H1 (cell line): Measurements from ENCODE around the gene CELSR1. TPM values are rescaled to one million over a fixed set of nuclear protein-coding genes. Genes with fewer than 3 reads are reported as not detected.

Experiments used
- CTCF ChIA-PET: fragments of 300-600 bp; sonication (Branson Sonifier 250); formaldehyde crosslinking; loops from one replicate; lab custom pipeline; 2021; ENCODE audit not compliant: partially characterized antibody; lab: Charles Lee
- POLR2A ChIA-PET: fragments of 300-600 bp; sonication (Branson Sonifier 250); formaldehyde crosslinking; loops from one replicate; lab custom pipeline; 2021; ENCODE audit warnings: inconsistent platforms; ENCODE audit not compliant: partially characterized antibody; lab: Charles Lee
- DNase-seq, 2 experiments: peaks; one replicate each; pipeline versions ENCODE4 v3.0.0 to v3.0.0-alpha.2; 2010 to 2022; ENCODE audit warnings: low spot score in 2 of 2, low read depth in 1 of 2, mixed read lengths in 1 of 2
- FAIRE-seq: peaks from 2 replicates; lab custom pipeline; 2011; peaks lifted over from hg19 to GRCh38; lab: Jason Lieb, UNC
- H2AFZ ChIP-seq: 2 replicates; pipeline ENCODE4 v1.8.1; 2012; ENCODE audit warnings: low read length, inconsistent platforms
- H2AK5ac ChIP-seq: 2 replicates; pipeline ENCODE4 v1.6.1; 2013; ENCODE audit warnings: low read depth, low read length
- H2BK120ac ChIP-seq: replicated peaks from 2 replicates; pipeline ENCODE3; 2013; ENCODE audit warnings: low read depth, low read length, inconsistent platforms
- H2BK12ac ChIP-seq: 2 replicates; pipeline ENCODE4 v1.6.1; 2013; ENCODE audit warnings: low read depth, low read length
- H2BK15ac ChIP-seq: 2 replicates; pipeline ENCODE4 v1.6.1; 2013; ENCODE audit warnings: low read length
- H2BK20ac ChIP-seq: 2 replicates; pipeline ENCODE4 v1.6.1; 2013; ENCODE audit warnings: low read length
- H2BK5ac ChIP-seq: 2 replicates; pipeline ENCODE4 v1.6.1; 2013; ENCODE audit warnings: low read depth, low read length
- H3K14ac ChIP-seq: 2 replicates; pipeline ENCODE4 v1.6.1; 2013; ENCODE audit warnings: inconsistent platforms; ENCODE audit not compliant: insufficient read length
- H3K18ac ChIP-seq: 2 replicates; pipeline ENCODE4 v1.6.1; 2013; ENCODE audit warnings: low read length; ENCODE audit errors: extremely low read depth
- H3K23ac ChIP-seq: 2 replicates; pipeline ENCODE4 v1.6.1; 2013; ENCODE audit warnings: inconsistent platforms; ENCODE audit not compliant: insufficient read length
- H3K23me2 ChIP-seq: 2 replicates; pipeline ENCODE4 v1.6.1; 2013; ENCODE audit warnings: low read depth, low read length
- H3K27ac ChIP-seq: 2 replicates; pipeline ENCODE4 v1.6.1; 2011; ENCODE audit warnings: low read depth, low read length, inconsistent platforms
- H3K27me3 ChIP-seq, 4 experiments: replicated peaks in 1 of 4; 1 replicate in 1 of 4; 2 replicates in 3 of 4; pipeline versions ENCODE4 v1.6.1 to v1.8.1; 2011 to 2013; ENCODE audit warnings: low read length in 3 of 4, mild to moderate bottlenecking in 3 of 4, inconsistent platforms in 2 of 4, mixed read lengths in 2 of 4, moderate library complexity in 1 of 4; ENCODE audit not compliant: control insufficient read depth in 3 of 4, insufficient read depth in 3 of 4; ENCODE audit errors: extremely low read depth in 1 of 4
- H3K36me3 ChIP-seq, 4 experiments: 2 replicates each; pipeline versions ENCODE4 v1.6.1 to v1.8.1; 2011 to 2013; ENCODE audit warnings: mild to moderate bottlenecking in 4 of 4, low read length in 3 of 4, moderate library complexity in 2 of 4, control low read depth in 1 of 4, inconsistent platforms in 1 of 4; ENCODE audit not compliant: insufficient read depth in 4 of 4, control insufficient read depth in 2 of 4
- H3K4ac ChIP-seq: replicated peaks from 2 replicates; pipeline ENCODE3; 2013; ENCODE audit warnings: low read length, low read depth, mixed read lengths, inconsistent platforms; ENCODE audit not compliant: insufficient read length
- H3K4me1 ChIP-seq, 4 experiments: replicated peaks in 1 of 4; 1 replicate in 1 of 4; 2 replicates in 3 of 4; pipeline versions ENCODE4 v1.6.1 to v1.8.1; 2011 to 2013; ENCODE audit warnings: low read length in 3 of 4, inconsistent platforms in 2 of 4, mixed read lengths in 1 of 4; ENCODE audit not compliant: insufficient read depth in 4 of 4, control insufficient read depth in 3 of 4
- H3K4me2 ChIP-seq, 2 experiments: 2 replicates each; pipeline versions ENCODE4 v1.6.1 to v1.8.1; 2011 to 2013; ENCODE audit warnings: low read depth in 2 of 2, low read length in 2 of 2, control low read depth in 1 of 2, inconsistent platforms in 1 of 2, mild to moderate bottlenecking in 1 of 2; ENCODE audit not compliant: insufficient read depth in 1 of 2
- H3K4me3 ChIP-seq, 4 experiments: fragments of 200-600, 300-600 bp in 1 of 4; sonication (generic), shearing (Covaris generic), sonication (Bioruptor Twin) in 1 of 4; 2 replicates each; pipeline versions ENCODE4 v1.5.1 to v1.8.1; 2011 to 2016; ENCODE audit warnings: low read length in 4 of 4, low read depth in 3 of 4, control low read depth in 2 of 4, inconsistent platforms in 2 of 4, mild to moderate bottlenecking in 2 of 4, mixed read lengths in 1 of 4, moderate library complexity in 1 of 4; ENCODE audit not compliant: insufficient read depth in 2 of 4; ENCODE audit errors: extremely low read depth in 1 of 4
- H3K56ac ChIP-seq: replicated peaks from 2 replicates; pipeline ENCODE3; 2013; ENCODE audit warnings: low read depth, mild to moderate bottlenecking, mixed read lengths, low read length, inconsistent platforms; ENCODE audit not compliant: insufficient read length
- H3K79me1 ChIP-seq: 2 replicates; pipeline ENCODE4 v1.6.1; 2013; ENCODE audit warnings: low read depth, low read length, control low read depth
- H3K79me2 ChIP-seq, 2 experiments: 2 replicates each; pipeline versions ENCODE4 v1.6.1 to v1.8.1; 2012 to 2013; ENCODE audit warnings: low read length in 2 of 2, mild to moderate bottlenecking in 2 of 2, inconsistent platforms in 1 of 2; ENCODE audit not compliant: insufficient read depth in 2 of 2, control insufficient read depth in 1 of 2
- H3K9ac ChIP-seq, 4 experiments: replicated peaks in 1 of 4; 1 replicate in 1 of 4; 2 replicates in 3 of 4; pipeline versions ENCODE4 v1.6.1 to v1.8.1; 2011 to 2013; ENCODE audit warnings: low read depth in 3 of 4, low read length in 3 of 4, control low read depth in 2 of 4, mild to moderate bottlenecking in 2 of 4, moderate library complexity in 2 of 4, inconsistent platforms in 1 of 4; ENCODE audit errors: extremely low read depth in 1 of 4
- H3K9me3 ChIP-seq, 2 experiments: 2 replicates each; pipeline versions ENCODE4 v1.6.1 to v1.8.1; 2012 to 2013; ENCODE audit warnings: mild to moderate bottlenecking in 2 of 2, moderate library complexity in 2 of 2, control low read depth in 1 of 2, inconsistent platforms in 1 of 2, low read depth in 1 of 2, low read length in 1 of 2, mixed read lengths in 1 of 2; ENCODE audit not compliant: insufficient read depth in 2 of 2
- H4K20me1 ChIP-seq, 2 experiments: replicated peaks in 1 of 2; 2 replicates each; pipeline versions ENCODE3 to v1.8.1; 2011 to 2013; ENCODE audit warnings: inconsistent platforms in 2 of 2, low read length in 2 of 2, mild to moderate bottlenecking in 1 of 2; ENCODE audit not compliant: insufficient read depth in 2 of 2, control insufficient read depth in 1 of 2
- H4K5ac ChIP-seq: 2 replicates; pipeline ENCODE4 v1.6.1; 2013; ENCODE audit warnings: low read length, low read depth, mixed read lengths, inconsistent platforms; ENCODE audit not compliant: insufficient read length
- H4K8ac ChIP-seq: 2 replicates; pipeline ENCODE4 v1.8.0; 2013; ENCODE audit warnings: mild to moderate bottlenecking, moderate library complexity, low read length, inconsistent platforms; ENCODE audit not compliant: insufficient read depth; ENCODE audit errors: extremely low read depth
- H4K91ac ChIP-seq: replicated peaks from 2 replicates; pipeline ENCODE3; 2013; ENCODE audit warnings: low read length, mixed read lengths, inconsistent platforms; ENCODE audit not compliant: insufficient read length
- ASH2L ChIP-seq: fragments of 200-600, 300-600 bp; sonication (generic); IDR thresholded peaks from one replicate; pipeline ENCODE4 v1.7.1; 2017; ENCODE audit warnings: low read length
- CEBPB ChIP-seq: IDR thresholded peaks from 2 replicates; pipeline ENCODE4 v1.6.1; 2012; ENCODE audit warnings: low read depth, low read length
- CREB1 ChIP-seq: IDR thresholded peaks from 2 replicates; pipeline ENCODE4 v1.6.1; 2012; ENCODE audit warnings: inconsistent platforms
- CTBP2 ChIP-seq: IDR thresholded peaks from 2 replicates; pipeline ENCODE4 v1.7.0; 2011; ENCODE audit warnings: borderline replicate concordance, mild to moderate bottlenecking, moderate library complexity, mixed read lengths, low read length; ENCODE audit not compliant: insufficient read depth, insufficient read length
- EP300 ChIP-seq, 2 experiments: IDR thresholded peaks; 1 replicate in 1 of 2; 2 replicates in 1 of 2; pipeline ENCODE4 v1.6.1; 2011 to 2012; ENCODE audit warnings: low read depth in 2 of 2, low read length in 2 of 2, mild to moderate bottlenecking in 2 of 2, borderline replicate concordance in 1 of 2, inconsistent platforms in 1 of 2, moderate library complexity in 1 of 2
- HDAC6 ChIP-seq: IDR thresholded peaks from one replicate; pipeline ENCODE4 v1.7.1; 2012; ENCODE audit warnings: low read depth, mild to moderate bottlenecking, inconsistent platforms, low read length, moderate library complexity
- KDM4A ChIP-seq: IDR thresholded peaks from one replicate; pipeline ENCODE4 v1.7.1; 2012; ENCODE audit warnings: low read depth, mild to moderate bottlenecking, moderate library complexity, low read length, inconsistent platforms; ENCODE audit not compliant: severe bottlenecking
- NANOG ChIP-seq: IDR thresholded peaks from 2 replicates; pipeline ENCODE4 v1.6.1; 2011; ENCODE audit warnings: low read length, low read depth, mild to moderate bottlenecking, inconsistent platforms; ENCODE audit not compliant: insufficient read depth, poor library complexity, severe bottlenecking
- PHF8 ChIP-seq: fragments of 200-600 bp; sonication (generic); conservative IDR thresholded peaks from 2 replicates; pipeline ENCODE4 v1.7.1; 2012; ENCODE audit warnings: low read depth, mild to moderate bottlenecking, inconsistent platforms, low read length, moderate library complexity
- POLR2A ChIP-seq, 2 experiments: IDR thresholded peaks; 1 replicate in 1 of 2; 2 replicates in 1 of 2; pipeline ENCODE4 v1.6.1; 2011; ENCODE audit warnings: low read depth in 2 of 2, low read length in 2 of 2, mild to moderate bottlenecking in 2 of 2; ENCODE audit errors: control extremely low read depth in 1 of 2
- POU5F1 ChIP-seq: IDR thresholded peaks from 2 replicates; pipeline ENCODE4 v1.6.1; 2011; ENCODE audit warnings: low read depth, mild to moderate bottlenecking, low read length, moderate library complexity
- RBBP5 ChIP-seq: IDR thresholded peaks from 2 replicates; pipeline ENCODE4 v1.7.1; 2012; ENCODE audit warnings: low read depth, mild to moderate bottlenecking, inconsistent platforms, low read length, moderate library complexity, borderline replicate concordance
- SIN3A ChIP-seq, 2 experiments: IDR thresholded peaks in 1 of 2; conservative IDR thresholded peaks in 1 of 2; 2 replicates each; pipeline ENCODE4 v1.6.1; 2011 to 2012; ENCODE audit warnings: low read length in 2 of 2, improper control_type of control experiment in 1 of 2, low read depth in 1 of 2, mild to moderate bottlenecking in 1 of 2
- SIRT6 ChIP-seq: IDR thresholded peaks from one replicate; pipeline ENCODE4 v1.7.1; 2012; ENCODE audit warnings: low read length, inconsistent platforms
- WGBS, 2 experiments: shearing (Covaris generic) in 1 of 2; methylation state at CpG; one replicate each; pipeline versions ENCODE4 v1.1.6 to v1.1.7; 2013 to 2015; ENCODE audit warnings: low lambda C conversion rate in 2 of 2, mixed read lengths in 2 of 2, inconsistent platforms in 1 of 2, low coverage in 1 of 2, missing lambda C conversion rate in 1 of 2; ENCODE audit not compliant: insufficient replicate concordance in 2 of 2, insufficient coverage in 1 of 2, insufficient read length in 1 of 2; ENCODE audit errors: extremely low coverage in 1 of 2, missing lambda C conversion rate in 1 of 2; 5-methylcytosine and 5-hydroxymethylcytosine counted together
- polyA plus RNA-seq, 7 experiments: library from polyadenylated mRNA; depleted of rRNA in 3 of 7; stranded (reverse) in 5 of 7; unstranded in 2 of 7; fragments of >200 nt in 5 of 7; fragments of 200-250 nt in 2 of 7; gene quantifications; 1 replicate in 5 of 7; 2 replicates in 1 of 7; 4 replicates in 1 of 7; pipeline versions ENCODE4 v1.2.1 to v1.2.3, GENCODE V29; 2011 to 2013; ENCODE audit warnings: missing spikeins in 2 of 7, mixed read lengths in 2 of 7
- total RNA-seq: library from RNA; stranded (reverse); fragmentation: NEBNext Ultra II Directional; extraction: Animal tissue kit (Norgen Biotek cat#: 25700); gene quantifications from 2 replicates; pipeline ENCODE4 v1.2.1, GENCODE V29; 2021

CELSR1 gene
- total and polyA plus RNA-seq, 2 of the 8 experiments (the other 6 are each of a cell fraction or from before 2014, with no cell fraction given): 9.0 to 12.4 TPM

DNA sequence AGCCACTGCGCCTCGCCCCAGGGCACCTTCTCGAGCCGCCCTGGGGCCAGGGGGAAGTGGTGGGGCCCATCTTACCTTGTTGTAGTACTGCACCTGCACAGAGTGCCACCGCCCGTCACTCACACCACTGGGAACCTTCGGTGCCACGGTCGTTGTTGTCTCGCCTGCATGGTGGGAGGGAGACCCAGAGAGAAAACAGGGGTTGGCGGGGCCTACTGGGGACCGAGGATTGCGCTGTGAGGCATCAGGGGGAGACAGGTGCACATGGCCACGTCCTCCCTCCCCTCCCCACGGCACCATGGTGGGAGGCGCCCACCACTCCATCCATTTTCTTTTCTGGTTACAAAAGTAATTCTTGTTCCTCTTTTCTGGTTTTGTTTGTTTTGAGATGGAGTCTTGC lies 104.1 kb downstream of the CELSR1 start:
- H2AFZ ChIP-seq: no peak overlapping the region
- no peaks in the 10 kb centered on the region for H3K27me3 ChIP-seq
- no peak overlapping the region for H2AK5ac ChIP-seq
- ChIA-PET POLR2A (no interaction called here), CTCF (interaction anchor here (2.9 kb wide), 1 partner anchor 66 kb away, joined by 14 read pairs; no protein-coding TSS in a partner anchor)
- H3K4ac ChIP-seq: no peak overlapping the region
- no peak overlapping the region for H4K91ac ChIP-seq
- H4K20me1 ChIP-seq: peaks cover 0 to 1% of the 10 kb centered on the region in 2 experiments
- no peaks in the 10 kb centered on the region for H3K36me3 ChIP-seq
- H3K18ac ChIP-seq: no peak overlapping the region
- H4K5ac ChIP-seq: no peak overlapping the region
- FAIRE-seq: no peak
- H2BK12ac ChIP-seq: no peak overlapping the region
- H2BK5ac ChIP-seq: no peak overlapping the region
- H2BK120ac ChIP-seq: no peak overlapping the region
- no peak for DNase-seq
- no peak overlapping the region for H3K14ac ChIP-seq
- H3K9me3 ChIP-seq: no peaks in the 10 kb centered on the region
- H2BK20ac ChIP-seq: no peak overlapping the region
- H3K4me1 ChIP-seq: no peaks in the 10 kb centered on the region
- H3K23ac ChIP-seq: no peak overlapping the region
- H3K79me1 ChIP-seq: no peaks in the 10 kb centered on the region
- H3K4me2 ChIP-seq: no peak overlapping the region
- H3K27ac ChIP-seq: no peak overlapping the region
- no peaks in the 10 kb centered on the region for H3K79me2 ChIP-seq
- no peak overlapping the region for H2BK15ac ChIP-seq
- H3K9ac ChIP-seq: no peak overlapping the region
- WGBS, 2 experiments: 92% methylated on average over 12 of the region's 16 CpGs; no CpG with 5 or more reads in 1 of the 2 experiments
- H3K4me3 ChIP-seq: no peak overlapping the region
- no peak overlapping the region for H3K56ac ChIP-seq
- no peaks in the 10 kb centered on the region for H3K23me2 ChIP-seq
- no peak overlapping the region for H4K8ac ChIP-seq
- no peak for TF ChIP-seq HDAC6
- TF ChIP-seq POU5F1: no peak
- TF ChIP-seq EP300 (IDR thresholded peaks at IDR 0.05; ENCODE audit: borderline replicate concordance in 1 of 2, low read depth in 2 of 2, low read length in 2 of 2): no peak
- TF ChIP-seq CREB1: no peak
- no peak for TF ChIP-seq SIN3A (conservative IDR thresholded peaks at IDR 0.05 in 1 of 2, IDR thresholded peaks at IDR 0.05 in 1 of 2; ENCODE audit: low read depth in 1 of 2, low read length in 2 of 2)
- TF ChIP-seq CTBP2: no peak
- no peak for TF ChIP-seq SIRT6
- no peak for TF ChIP-seq RBBP5
- TF ChIP-seq KDM4A: no peak
- TF ChIP-seq PHF8: no peak
- no peak for TF ChIP-seq POLR2A (IDR thresholded peaks at IDR 0.05; ENCODE audit: control extremely low read depth in 1 of 2, low read depth in 2 of 2, low read length in 2 of 2)
- no peak for TF ChIP-seq NANOG
- no peak for TF ChIP-seq CEBPB
- no peak for TF ChIP-seq ASH2L
